GM18517 (cell line): ENCODE measurements around the gene SMG7.
"Not testable (repeated sequence)": the region's sequence is repeated elsewhere in the genome, so short reads cannot be mapped to it uniquely, and the experiment has no call there.

Source experiments
- ATAC-seq: cut with Tn5 transposase; IDR thresholded peaks from one replicate; pipeline ENCODE4 v1.9.1; 2021; ENCODE audit warnings: mild to moderate bottlenecking, moderate library complexity; ENCODE audit not compliant: unreplicated experiment

Gene SMG7

GRCh38 chr1:183472488-183473216 is at the start of gene SMG7:
Gene SMG7 (plus strand): TSS chr1:183472499. CDS start chr1:183472621, 122 bp downstream.
- peak; percentile 9 for ATAC-seq

GRCh38 chr1:183423541-183423940 is 48.8 kb upstream of the SMG7 start:
- no peak for ATAC-seq

- ATAC-seq = no peak
Observed at GRCh38 chr1:183424691-183425090, 47.6 kb upstream of the SMG7 start.

- ATAC-seq = not testable (repeated sequence)
Observed at GRCh38 chr1:183427591-183427990, 44.7 kb upstream of the SMG7 start.

GRCh38 chr1:183431840-183432547 is 40.3 kb upstream of the SMG7 start:
- no peak for ATAC-seq

GRCh38 chr1:183432548-183432875 is 39.8 kb upstream of the SMG7 start:
- no peak for ATAC-seq

- ATAC-seq = no peak
Observed at GRCh38 chr1:183433703-183434102, 38.6 kb upstream of the SMG7 start.

GRCh38 chr1:183435497-183435896 is 36.8 kb upstream of the SMG7 start:
- ATAC-seq = no peak

GRCh38 chr1:183438060-183438459 is 34.2 kb upstream of the SMG7 start:
- ATAC-seq = no peak

- ATAC-seq = no peak
Observed at GRCh38 chr1:183443011-183443410, 29.3 kb upstream of the SMG7 start.

GRCh38 chr1:183443466-183443865 is 28.8 kb upstream of the SMG7 start:
- no peak for ATAC-seq

GRCh38 chr1:183444243-183444642 is 28.1 kb upstream of the SMG7 start:
- no peak for ATAC-seq

- ATAC-seq = no peak
Observed at GRCh38 chr1:183449223-183449770, 23.0 kb upstream of the SMG7 start.

GRCh38 chr1:183450093-183450492 is 22.2 kb upstream of the SMG7 start:
- no peak for ATAC-seq

- no peak for ATAC-seq
Observed at GRCh38 chr1:183454377-183454776, 17.9 kb upstream of the SMG7 start.

GRCh38 chr1:183456826-183457225 is 15.5 kb upstream of the SMG7 start:
- no peak for ATAC-seq

- no peak for ATAC-seq
Observed at GRCh38 chr1:183457449-183457848, 14.8 kb upstream of the SMG7 start.

GRCh38 chr1:183460596-183460995 is 11.7 kb upstream of the SMG7 start:
- ATAC-seq = no peak

GRCh38 chr1:183461350-183461749 is 10.9 kb upstream of the SMG7 start:
- ATAC-seq = no peak

GRCh38 chr1:183463566-183463965 is 8.7 kb upstream of the SMG7 start:
- no peak for ATAC-seq

- ATAC-seq = no peak
Observed at GRCh38 chr1:183466781-183467180, 5.5 kb upstream of the SMG7 start.

- no peak for ATAC-seq
Observed at GRCh38 chr1:183467687-183468086, 4.6 kb upstream of the SMG7 start.
